Activated CD4-positive, CD25-positive, alpha-beta regulatory T cell treated with anti-CD3 and anti-CD28 coated beads, Interleukin-2, amount 50 U/mL, for 24 hours (primary cell): ENCODE data around the gene YY1AP1.
"Not testable (repeated sequence)": the region's sequence is repeated elsewhere in the genome, so short reads cannot be mapped to it uniquely, and the experiment has no call there.

Experiments used
- ATAC-seq, 2 donors: fragments of 150-1000 bp; cut with Tn5 transposase; one replicate each; pipeline ENCODE4 v1.10.0; 2021; ENCODE audit warnings: mild to moderate bottlenecking in 1 of 2, moderate library complexity in 1 of 2

Gene YY1AP1

GRCh38 chr1:155688324-155689080 is at the start of gene YY1AP1:
TSS of gene YY1AP1 (minus strand) at chr1:155688774. CDS start at chr1:155680436, 8,338 bp downstream.
- peak; percentile 86 for ATAC-seq

GRCh38 chr1:155729031-155729898 is 40.7 kb upstream of the YY1AP1 start:
- ATAC-seq, result no peak

GRCh38 chr1:155725142-155725541 is 36.6 kb upstream of the YY1AP1 start:
- ATAC-seq, result no peak

- no peak for ATAC-seq
Measured at GRCh38 chr1:155719703-155720102, 31.1 kb upstream of the YY1AP1 start.

GRCh38 chr1:155718524-155719115 is 30.0 kb upstream of the YY1AP1 start:
- ATAC-seq, result not testable (repeated sequence)

GRCh38 chr1:155717041-155717440 is 28.5 kb upstream of the YY1AP1 start:
- peak; percentile 70 to 79 for ATAC-seq

- ATAC-seq, result no peak
Measured at GRCh38 chr1:155715777-155716176, 27.2 kb upstream of the YY1AP1 start.

GRCh38 chr1:155715056-155715455 is 26.5 kb upstream of the YY1AP1 start:
- ATAC-seq, result not testable (repeated sequence)

GRCh38 chr1:155713075-155713474 is 24.5 kb upstream of the YY1AP1 start:
- no peak for ATAC-seq

- not testable (repeated sequence) for ATAC-seq
Measured at GRCh38 chr1:155712636-155713035, 24.1 kb upstream of the YY1AP1 start.

GRCh38 chr1:155711457-155711856 is 22.9 kb upstream of the YY1AP1 start:
- not testable (repeated sequence) for ATAC-seq

- no peak for ATAC-seq
Measured at GRCh38 chr1:155709391-155709790, 20.8 kb upstream of the YY1AP1 start.

GRCh38 chr1:155706139-155706538 is 17.6 kb upstream of the YY1AP1 start:
- no peak for ATAC-seq

GRCh38 chr1:155704414-155704813 is 15.8 kb upstream of the YY1AP1 start:
- peak in 1 of 2 donors; percentile 24 for ATAC-seq

GRCh38 chr1:155703216-155703615 is 14.6 kb upstream of the YY1AP1 start:
- no peak for ATAC-seq

- ATAC-seq, result not testable (repeated sequence)
Measured at GRCh38 chr1:155701675-155702074, 13.1 kb upstream of the YY1AP1 start.

- ATAC-seq, result not testable (repeated sequence)
Measured at GRCh38 chr1:155699062-155699461, 10.5 kb upstream of the YY1AP1 start.

- no peak for ATAC-seq
Measured at GRCh38 chr1:155698382-155699038, 9.9 kb upstream of the YY1AP1 start.

GRCh38 chr1:155697616-155698015 is 9.0 kb upstream of the YY1AP1 start:
- not testable (repeated sequence) for ATAC-seq

GRCh38 chr1:155697046-155697445 is 8.5 kb upstream of the YY1AP1 start:
- ATAC-seq, result no peak

GRCh38 chr1:155696524-155696923 is 8.0 kb upstream of the YY1AP1 start:
- ATAC-seq, result no peak

GRCh38 chr1:155695608-155696007 is 7.0 kb upstream of the YY1AP1 start:
- ATAC-seq, result no peak

- ATAC-seq, result no peak
Measured at GRCh38 chr1:155695072-155695471, 6.5 kb upstream of the YY1AP1 start.
